GM21526 (cell line): ENCODE data around the gene UBAC1.
"Not testable (repeated sequence)": the region's sequence is repeated elsewhere in the genome, so short reads cannot be mapped to it uniquely, and the experiment has no call there.

ENCODE experiments used
- ATAC-seq: cut with Tn5 transposase; IDR thresholded peaks from one replicate; pipeline ENCODE4 v1.9.1; 2021; ENCODE audit warnings: moderate library complexity; ENCODE audit not compliant: unreplicated experiment, low FRiP score

The UBAC1 gene

GRCh38 chr9:135905380-135906258 lies 55.6 kb downstream of the UBAC1 start:
- no peak for ATAC-seq

- ATAC-seq = no peak
These were observed 57.2 kb downstream of the UBAC1 start for GRCh38 chr9:135903786-135904520.

GRCh38 chr9:135903358-135903656 lies 57.9 kb downstream of the UBAC1 start:
- ATAC-seq = no peak

GRCh38 chr9:135902655-135903357 lies 58.4 kb downstream of the UBAC1 start:
- ATAC-seq = no peak

GRCh38 chr9:135901826-135902225 lies 59.3 kb downstream of the UBAC1 start:
- no peak for ATAC-seq

- ATAC-seq = no peak
These were observed 60.0 kb downstream of the UBAC1 start for GRCh38 chr9:135901031-135901758.

GRCh38 chr9:135898634-135899407 lies 62.4 kb downstream of the UBAC1 start:
- ATAC-seq = no peak

GRCh38 chr9:135896626-135897025 lies 64.5 kb downstream of the UBAC1 start:
- ATAC-seq = no peak

- ATAC-seq = no peak
These were observed 65.0 kb downstream of the UBAC1 start for GRCh38 chr9:135896205-135896604.

GRCh38 chr9:135895202-135895848 lies 65.8 kb downstream of the UBAC1 start:
- ATAC-seq = no peak

GRCh38 chr9:135893104-135893503 lies 68.1 kb downstream of the UBAC1 start:
- no peak for ATAC-seq

- not testable (repeated sequence) for ATAC-seq
These were observed 68.8 kb downstream of the UBAC1 start for GRCh38 chr9:135892327-135892726.

GRCh38 chr9:135891027-135891631 lies 70.0 kb downstream of the UBAC1 start:
- no peak for ATAC-seq

GRCh38 chr9:135890190-135891026 lies 70.8 kb downstream of the UBAC1 start:
- no peak for ATAC-seq

GRCh38 chr9:135889564-135890189 lies 71.5 kb downstream of the UBAC1 start:
- ATAC-seq = no peak

GRCh38 chr9:135888766-135889394 lies 72.3 kb downstream of the UBAC1 start:
- ATAC-seq = no peak

- no peak for ATAC-seq
These were observed 72.9 kb downstream of the UBAC1 start for GRCh38 chr9:135888126-135888765.
